ENCODE data around the gene ROPN1. TPM values are rescaled to one million over a fixed set of nuclear protein-coding genes. Genes with fewer than 3 reads are reported as not detected.

Gene ROPN1
- total and polyA plus RNA-seq, 2 of the 13 experiments (the other 11 are each of a cell fraction or from before 2014, with no cell fraction given) = not detected

- POLR2A ChIA-PET = no interaction called here
- ATAC-seq (no peak), DNase-seq (ENCODE audit: low spot score) (no peak), FAIRE-seq (no peak)
- in situ Hi-C loops (cut with HindIII; ENCODE audit: extremely low pct_ligation_motif_present, low pct_unique_long_range_greater_than_20kb) = no loop called here
- Histone ChIP-seq H3K9me3 (ENCODE audit: low read length) (no peaks in the 10 kb centered on the region), H3K79me2 (ENCODE audit: insufficient read depth, low read length) (no peaks in the 10 kb centered on the region), H3K27me3 (ENCODE audit: control insufficient read depth in 1 of 2, insufficient read depth in 2 of 2, low read length in 2 of 2) (no peaks in the 10 kb centered on the region), H3K4me3 (replicated peaks in 1 of 3; ENCODE audit: insufficient read depth in 1 of 3, low read depth in 2 of 3, low read length in 3 of 3) (no peak overlapping the region), H4K20me1 (ENCODE audit: insufficient read depth, low read length) (no peaks in the 10 kb centered on the region), H3K4me2 (ENCODE audit: low read depth, low read length) (no peak overlapping the region), H3K9ac (ENCODE audit: insufficient read depth, low read depth, low read length) (no peak overlapping the region), H3K27ac (ENCODE audit: extremely low read length, insufficient read depth, low read length) (no peak overlapping the region), H3K4me1 (ENCODE audit: insufficient read depth, low read length) (no peaks in the 10 kb centered on the region), H3K36me3 (replicated peaks in 1 of 2; ENCODE audit: control insufficient read depth in 1 of 2, insufficient read depth in 2 of 2, low read length in 2 of 2) (peaks cover 2 to 40% of the 10 kb centered on the region in 2 experiments; a peak in 4 of 5 replicates), H2AFZ (ENCODE audit: low read length) (no peak overlapping the region)
- no TSS peak for BruUV-seq (replicated peaks)
- intact Hi-C loops (cut with micrococcal nuclease; ENCODE audit: unreplicated experiment) = no loop called here
- CTCF ChIA-PET (ENCODE audit: low intra/inter-chr PET ratio, low total read pairs) = no interaction called here
- WGBS (ENCODE audit: low lambda C conversion rate) = 95% methylated on average over 6 of the region's 6 CpGs
- no peak for TF ChIP-seq MLLT10 (CRISPR knock-in tag; IDR thresholded peaks at IDR 0.05)
- TF ChIP-seq PLSCR1 (CRISPR knock-in tag; IDR thresholded peaks at IDR 0.05; ENCODE audit: borderline replicate concordance) = no peak
- no peak for TF ChIP-seq ZNF331 (CRISPR knock-in tag; IDR thresholded peaks at IDR 0.05)
- no peak for TF ChIP-seq HNRNPH1 (optimal IDR thresholded peaks at IDR 0.05; ENCODE audit: low read depth, low read length)
- TF ChIP-seq, protein P1, sequence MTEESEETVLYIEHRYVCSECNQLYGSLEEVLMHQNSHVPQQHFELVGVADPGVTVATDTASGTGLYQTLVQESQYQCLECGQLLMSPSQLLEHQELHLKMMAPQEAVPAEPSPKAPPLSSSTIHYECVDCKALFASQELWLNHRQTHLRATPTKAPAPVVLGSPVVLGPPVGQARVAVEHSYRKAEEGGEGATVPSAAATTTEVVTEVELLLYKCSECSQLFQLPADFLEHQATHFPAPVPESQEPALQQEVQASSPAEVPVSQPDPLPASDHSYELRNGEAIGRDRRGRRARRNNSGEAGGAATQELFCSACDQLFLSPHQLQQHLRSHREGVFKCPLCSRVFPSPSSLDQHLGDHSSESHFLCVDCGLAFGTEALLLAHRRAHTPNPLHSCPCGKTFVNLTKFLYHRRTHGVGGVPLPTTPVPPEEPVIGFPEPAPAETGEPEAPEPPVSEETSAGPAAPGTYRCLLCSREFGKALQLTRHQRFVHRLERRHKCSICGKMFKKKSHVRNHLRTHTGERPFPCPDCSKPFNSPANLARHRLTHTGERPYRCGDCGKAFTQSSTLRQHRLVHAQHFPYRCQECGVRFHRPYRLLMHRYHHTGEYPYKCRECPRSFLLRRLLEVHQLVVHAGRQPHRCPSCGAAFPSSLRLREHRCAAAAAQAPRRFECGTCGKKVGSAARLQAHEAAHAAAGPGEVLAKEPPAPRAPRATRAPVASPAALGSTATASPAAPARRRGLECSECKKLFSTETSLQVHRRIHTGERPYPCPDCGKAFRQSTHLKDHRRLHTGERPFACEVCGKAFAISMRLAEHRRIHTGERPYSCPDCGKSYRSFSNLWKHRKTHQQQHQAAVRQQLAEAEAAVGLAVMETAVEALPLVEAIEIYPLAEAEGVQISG (CRISPR knock-in tag; IDR thresholded peaks at IDR 0.05) = no peak
- TF ChIP-seq ZNF552 (CRISPR knock-in tag; IDR thresholded peaks at IDR 0.05; ENCODE audit: borderline replicate concordance) = no peak
- TF ChIP-seq NFATC3 (CRISPR knock-in tag; IDR thresholded peaks at IDR 0.05) = no peak
- no peak for TF ChIP-seq NAIF1 (CRISPR knock-in tag; IDR thresholded peaks at IDR 0.05; ENCODE audit: borderline replicate concordance)
- TF ChIP-seq ZNF652 (CRISPR knock-in tag; IDR thresholded peaks at IDR 0.05; ENCODE audit: borderline replicate concordance, low read depth) = no peak
Observed at GRCh38 chr3:123951522-123952447, 40.1 kb downstream of the ROPN1 start.

All from HepG2 (cell line).